Heart left ventricle (tissue), 16 donors: Measurements from ENCODE around the gene NEK9. TPM values are rescaled to one million over a fixed set of nuclear protein-coding genes. Genes with fewer than 3 reads are reported as not detected.

Experiments
- ATAC-seq, 4 donors: fragments of 200-7000 bp; cut with Tn5 transposase; one replicate each; pipeline ENCODE4 v1.9.1; 2020 to 2022; ENCODE audit warnings: moderate library complexity in 4 of 4, mild to moderate bottlenecking in 3 of 4, moderate number of reproducible peaks in 1 of 4
- DNase-seq, 5 donors: peaks; one replicate each; pipeline ENCODE4 v3.0.0-alpha.2; 2020
- H3K27ac ChIP-seq, 12 donors: fragments of 200-600 bp; sonication (generic) in 4 of 12; one replicate each; pipeline versions ENCODE4 v1.5.0 to v1.8.0; 2016 to 2022; ENCODE audit warnings: mild to moderate bottlenecking in 2 of 12
- H3K27me3 ChIP-seq, 9 donors: fragments of 200-600 bp; sonication (generic) in 2 of 9; one replicate each; pipeline versions ENCODE4 v1.5.1 to v1.8.0; 2016 to 2022; ENCODE audit warnings: mild to moderate bottlenecking in 3 of 9
- H3K36me3 ChIP-seq, 9 donors: fragments of 200-600 bp; sonication (generic) in 2 of 9; one replicate each; pipeline versions ENCODE4 v1.5.0 to v1.8.0; 2018 to 2022; ENCODE audit warnings: mild to moderate bottlenecking in 2 of 9
- H3K4me1 ChIP-seq, 12 donors: fragments of 200-600 bp; sonication (generic) in 4 of 12; one replicate each; pipeline versions ENCODE4 v1.5.0 to v1.8.0; 2016 to 2022; ENCODE audit warnings: mild to moderate bottlenecking in 3 of 12
- H3K4me3 ChIP-seq, 12 donors: fragments of 200-600 bp; sonication (generic) in 4 of 12; one replicate each; pipeline versions ENCODE4 v1.5.0 to v1.8.0; 2017 to 2022; ENCODE audit warnings: mild to moderate bottlenecking in 9 of 12, moderate library complexity in 4 of 12
- H3K9me3 ChIP-seq, 12 donors: fragments of 200-600 bp; sonication (generic) in 4 of 12; one replicate each; pipeline versions ENCODE4 v1.5.0 to v1.8.0; 2016 to 2022; ENCODE audit warnings: mild to moderate bottlenecking in 1 of 12
- CTCF ChIP-seq, 12 donors: fragments of 200-600 bp; sonication (generic) in 4 of 12; IDR thresholded peaks; one replicate each; pipeline versions ENCODE4 v1.5.0 to v1.8.0; 2018 to 2022; ENCODE audit warnings: antibody characterized with exemption in 12 of 12, mild to moderate bottlenecking in 5 of 12
- POLR2A ChIP-seq, 2 donors: fragments of 450-650 bp; IDR thresholded peaks; one replicate each; pipeline ENCODE4 v1.6.1; 2017; ENCODE audit warnings: antibody characterized with exemption in 2 of 2, mild to moderate bottlenecking in 2 of 2, moderate library complexity in 2 of 2
- WGBS, 4 donors: extraction: QIAGEN DNeasy Blood & Tissue Kit in 2 of 4; methylation state at CpG; one replicate each; pipeline versions ENCODE4 v1.1.5 to v1.1.7; 2013 to 2018; 5-methylcytosine and 5-hydroxymethylcytosine counted together
- intact Hi-C, 10 donors: fragments of 100-400 bp; cut with DNase I; formaldehyde crosslinking; loops; one replicate each; pipeline versions ENCODE4 v1.11.1 to v1.14.2; 2022
- polyA plus RNA-seq, 2 donors: library from polyadenylated mRNA; stranded (reverse); fragments of 200-250 nt; gene quantifications; one replicate each; pipeline ENCODE4 v1.2.3, GENCODE V29; 2013
- total RNA-seq, 9 donors: library from RNA; depleted of rRNA in 2 of 9; stranded (reverse); fragments of >200 nt in 2 of 9; fragmentation: NEBNext Ultra II Directional in 3 of 9; extraction: Animal tissue kit (Norgen Biotek cat#: 25700) in 3 of 9; gene quantifications; one replicate each; pipeline versions ENCODE4 v1.1.0 to v1.2.4, GENCODE V29; 2016 to 2023
- donor health status: ischemic (EF 13 %, LVEDD 7.1; RV severe dilation, severe dysfunction).
- donor health status: healthy with polysubstance abuse.
- donor health status: DM: no; HTN: yes; CAD: no.
- donor health status: DM: no; HTN: no; CAD: no.
- donor health status: ischemic (EF 25% LVEDD 6.9; RV normal size, moderate dysfunction).
- donor health status: ischemic (EF 25% LVEDD 5.7; RV mildly dilated, moderate dysfunction).
- donor health status: healthy.
- donor health status: DM: yes; HTN: yes; CAD: no.
- donor health status: ischemic (EF 35%, LVEDD 5.7; RV mildly dilated, moderate dysfunction).
- donor health status: nonischemic (EF 11% LVEDD 7.7; RV severe dilation, severe dysfunction).
- donor health status: DM: yes; HTN: yes; CAD: no.
- donor health status: PGD.
- donor health status: ischemic (EF 29% LVEDD 5.4; RV normal size, mild dysfunction).
- donor health status: nonischemic (EF 23%, LVEDD 6.1; RV moderate dilation, normal function).

The NEK9 gene
- total and polyA plus RNA-seq, 11 donors, result 40.1 to 114 (median 94.3) TPM

- Histone ChIP-seq H3K36me3 (peaks cover 0 to 6% (median 0%) of the 10 kb centered on the region in 9 donors), H3K4me1 (peaks cover 0 to 69% (median 51%) of the 10 kb centered on the region in 12 donors), H3K4me3 (no peak overlapping the region), H3K27ac (peak overlapping the region in 5 of 12 donors; percentile 3 to 30 (median 5)), H3K27me3 (no peaks in the 10 kb centered on the region), H3K9me3 (no peaks in the 10 kb centered on the region)
- ATAC-seq, result peak in 3 of 4 donors; percentile 57 to 72 (median 62)
- intact Hi-C loops, result no loop called here
- no peak for DNase-seq
- no peak for TF ChIP-seq CTCF (IDR thresholded peaks at IDR 0.05)
- TF ChIP-seq POLR2A (IDR thresholded peaks at IDR 0.05), result no peak
- 29 to 57% (median 51%) methylated on average over 8 of the region's 8 CpGs for WGBS, 4 donors
These were observed 38.9 kb upstream of the NEK9 start for GRCh38 chr14:75165586-75166391.

GRCh38 chr14:75164809-75165208 lies 38.0 kb upstream of the NEK9 start:
- intact Hi-C loops, result no loop called here
- DNase-seq (no peak), ATAC-seq (no peak)
- H3K9me3 ChIP-seq, result no peaks in the 10 kb centered on the region
- WGBS, 4 donors, result 52 to 95% (median 92%) methylated on average over 1 of the region's 1 CpG
- H3K27ac ChIP-seq, result no peak overlapping the region
- no peak overlapping the region for H3K4me3 ChIP-seq
- no peak for TF ChIP-seq CTCF (IDR thresholded peaks at IDR 0.05)
- no peak for TF ChIP-seq POLR2A (IDR thresholded peaks at IDR 0.05)
- peaks cover 2 to 69% (median 54%) of the 10 kb centered on the region in 12 donors for H3K4me1 ChIP-seq
- H3K27me3 ChIP-seq, result no peaks in the 10 kb centered on the region
- peaks cover 0 to 6% (median 0%) of the 10 kb centered on the region in 9 donors for H3K36me3 ChIP-seq

GRCh38 chr14:75163677-75164076 lies 36.8 kb upstream of the NEK9 start:
- intact Hi-C loops, result no loop called here
- H3K4me3 ChIP-seq, result no peak overlapping the region
- ATAC-seq, result no peak
- DNase-seq, result no peak
- WGBS, 4 donors, result 93 to 98% (median 97%) methylated on average over 2 of the region's 2 CpGs
- H3K4me1 ChIP-seq, result peaks cover 4 to 69% (median 56%) of the 10 kb centered on the region in 12 donors
- peaks cover 0 to 6% (median 0%) of the 10 kb centered on the region in 9 donors for H3K36me3 ChIP-seq
- no peak overlapping the region for H3K27ac ChIP-seq
- TF ChIP-seq POLR2A (IDR thresholded peaks at IDR 0.05) (no peak), CTCF (IDR thresholded peaks at IDR 0.05) (no peak)
- no peaks in the 10 kb centered on the region for H3K9me3 ChIP-seq
- H3K27me3 ChIP-seq, result no peaks in the 10 kb centered on the region

DNA sequence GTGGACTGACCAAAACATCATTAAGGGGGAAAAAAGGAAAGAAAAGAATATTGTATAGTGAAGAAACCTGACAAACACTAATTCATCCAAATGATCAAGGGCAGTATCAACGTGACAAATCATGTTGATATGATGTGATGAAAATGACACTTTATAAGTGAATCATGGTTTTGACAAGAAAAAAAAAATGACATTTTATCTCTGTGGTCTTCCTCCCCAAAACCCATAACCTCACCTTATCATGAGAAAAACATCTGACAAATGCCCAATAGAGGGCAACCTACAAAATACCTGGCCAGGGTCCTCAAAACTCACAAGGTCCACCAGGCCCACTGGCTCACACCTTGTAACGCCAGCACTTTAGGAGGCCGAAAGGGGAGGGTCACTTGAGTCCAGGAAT lies 35.8 kb upstream of the NEK9 start:
- WGBS, 4 donors, result 84 to 92% (median 85%) methylated on average over 3 of the region's 3 CpGs
- intact Hi-C loops, result no loop called here
- Histone ChIP-seq H3K36me3 (peaks cover 0 to 6% (median 0%) of the 10 kb centered on the region in 9 donors), H3K27ac (no peak overlapping the region), H3K27me3 (no peaks in the 10 kb centered on the region), H3K9me3 (no peaks in the 10 kb centered on the region), H3K4me3 (no peak overlapping the region), H3K4me1 (peaks cover 4 to 63% (median 48%) of the 10 kb centered on the region in 12 donors)
- ATAC-seq, result no peak
- TF ChIP-seq POLR2A (IDR thresholded peaks at IDR 0.05) (no peak), CTCF (IDR thresholded peaks at IDR 0.05) (no peak)
- no peak for DNase-seq
